ENCODE measurements around the gene SLC24A3.

GRCh38 chr20:19433371-19434350 lies 221.2 kb downstream of the SLC24A3 start:
- no peak for TF ChIP-seq CTCF (conservative IDR thresholded peaks at IDR 0.05)
- no peak for TF ChIP-seq EZH2 (IDR thresholded peaks at IDR 0.05; ENCODE audit: low read depth)

All from PC-9 (cell line).